WTC11 (cell line): ENCODE data around the gene CFAP68. TPM values are rescaled to one million over a fixed set of nuclear protein-coding genes. Genes with fewer than 3 reads are reported as not detected.
A peak's percentile ranks its signal among the peaks of the same experiment; 100 is the strongest.

ENCODE experiments used
- ATAC-seq: fragments of 200-7000 bp; cut with Tn5 transposase; 2 replicates; pipeline ENCODE4 v1.10.0; 2021; ENCODE audit warnings: mild to moderate bottlenecking, moderate library complexity
- CTCF ChIA-PET: fragments of 300-600 bp; sonication (Branson Sonifier 250); formaldehyde crosslinking; loops from one replicate; lab custom pipeline; 2021; ENCODE audit warnings: antibody characterized with exemption; lab: Charles Lee
- POLR2A ChIA-PET: fragments of 350-600 bp; sonication (Branson Sonifier 250); formaldehyde crosslinking; loops from one replicate; lab custom pipeline; 2021; ENCODE audit warnings: antibody characterized with exemption; lab: Charles Lee
- DNase-seq: peaks from one replicate; pipeline ENCODE4 v3.0.0; 2021; ENCODE audit warnings: low spot score
- H3K27ac Mint-ChIP-seq: 2 replicates; pipeline ENCODE4 v1.8.0; 2021; ENCODE audit warnings: mixed read lengths
- H3K27me3 Mint-ChIP-seq: 2 replicates; pipeline ENCODE4 v1.8.0; 2021; ENCODE audit warnings: low read depth, mild to moderate bottlenecking, moderate library complexity, mixed read lengths
- H3K36me3 Mint-ChIP-seq: 2 replicates; pipeline ENCODE4 v1.8.0; 2021; ENCODE audit warnings: mixed read lengths
- H3K4me1 Mint-ChIP-seq: 2 replicates; pipeline ENCODE4 v1.8.0; 2022; ENCODE audit warnings: mixed read lengths
- H3K4me3 Mint-ChIP-seq: 2 replicates; pipeline ENCODE4 v1.8.0; 2021; ENCODE audit warnings: mild to moderate bottlenecking, moderate library complexity, mixed read lengths
- H3K9me3 Mint-ChIP-seq: 2 replicates; pipeline ENCODE4 v1.8.0; 2021; ENCODE audit warnings: mixed read lengths
- ETV6 ChIP-seq: sonication (generic); formaldehyde crosslinking; IDR thresholded peaks from 2 replicates; pipeline ENCODE4 v1.8.1; 2022; ENCODE audit warnings: mild to moderate bottlenecking, missing genetic modification reagents
- FOXK1 ChIP-seq: sonication (generic); formaldehyde crosslinking; IDR thresholded peaks from 2 replicates; pipeline ENCODE4 v1.8.0; 2022; ENCODE audit warnings: mild to moderate bottlenecking, moderate library complexity, missing genetic modification reagents
- IRF2 ChIP-seq: sonication (generic); formaldehyde crosslinking; IDR thresholded peaks from 2 replicates; pipeline ENCODE4 v1.8.0; 2022; ENCODE audit warnings: low read depth, missing genetic modification reagents, borderline replicate concordance
- JAZF1 ChIP-seq: fragments of 250-450 bp; sonication (Bioruptor Pico); IDR thresholded peaks from 2 replicates; pipeline ENCODE4 v1.9.0; 2021; ENCODE audit warnings: moderate library complexity, mild to moderate bottlenecking, inconsistent platforms
- MXD4 ChIP-seq: fragments of 250-450 bp; sonication (Bioruptor Pico); IDR thresholded peaks from 2 replicates; pipeline ENCODE4 v1.8.0; 2021; ENCODE audit warnings: mild to moderate bottlenecking, moderate library complexity, borderline replicate concordance
- SMAD3 ChIP-seq: sonication (generic); formaldehyde crosslinking; IDR thresholded peaks from 2 replicates; pipeline ENCODE4 v1.8.0; 2022; ENCODE audit warnings: missing genetic modification reagents, mild to moderate bottlenecking, borderline replicate concordance
- TP53 ChIP-seq: sonication (generic); formaldehyde crosslinking; IDR thresholded peaks from 2 replicates; pipeline ENCODE4 v1.8.1; 2023; ENCODE audit warnings: mild to moderate bottlenecking, missing genetic modification reagents
- ZNF138 ChIP-seq: sonication (generic); formaldehyde crosslinking; conservative IDR thresholded peaks from 2 replicates; pipeline ENCODE4 v1.8.1; 2022; ENCODE audit warnings: mild to moderate bottlenecking, moderate library complexity, missing genetic modification reagents
- ZNF263 ChIP-seq: sonication (generic); formaldehyde crosslinking; IDR thresholded peaks from 2 replicates; pipeline ENCODE4 v1.8.1; 2022; ENCODE audit warnings: low read depth, mild to moderate bottlenecking, moderate library complexity, missing genetic modification reagents
- ZNF671 ChIP-seq: fragments of 250-450 bp; sonication (Bioruptor Pico); IDR thresholded peaks from 2 replicates; pipeline ENCODE4 v1.8.0; 2021; ENCODE audit warnings: mild to moderate bottlenecking
- total RNA-seq: library from RNA; stranded (reverse); gene quantifications from 3 replicates; pipeline ENCODE4 v1.2.3, GENCODE V29; 2021
- TF ChIP-seq, protein P1 (sequence below): sonication (generic); formaldehyde crosslinking; IDR thresholded peaks from 2 replicates; pipeline ENCODE4 v1.8.1; 2022; ENCODE audit warnings: low read depth, mild to moderate bottlenecking, moderate library complexity, missing genetic modification reagents, borderline replicate concordance
- TF ChIP-seq, protein P2 (sequence below): sonication (generic); formaldehyde crosslinking; IDR thresholded peaks from 2 replicates; pipeline ENCODE4 v1.8.1; 2023; ENCODE audit warnings: mild to moderate bottlenecking, missing genetic modification reagents
- TF ChIP-seq, protein P3 (sequence below): sonication (generic); formaldehyde crosslinking; IDR thresholded peaks from 2 replicates; pipeline ENCODE4 v1.8.1; 2022; ENCODE audit warnings: low read depth, missing genetic modification reagents, borderline replicate concordance
- TF ChIP-seq, protein P4 (sequence below): fragments of 250-450 bp; sonication (Bioruptor Pico); conservative IDR thresholded peaks from 2 replicates; pipeline ENCODE4 v1.9.0; 2021; ENCODE audit warnings: mild to moderate bottlenecking
- TF ChIP-seq, protein P5 (sequence below): fragments of 200-600 bp; IDR thresholded peaks from 2 replicates; pipeline ENCODE4 v1.8.0; 2022; ENCODE audit warnings: antibody characterized with exemption
- TF ChIP-seq, protein P6 (sequence below): fragments of 250-450 bp; sonication (Bioruptor Pico); IDR thresholded peaks from 2 replicates; pipeline ENCODE4 v1.9.0; 2021; ENCODE audit warnings: mild to moderate bottlenecking, borderline replicate concordance

CFAP68 gene
- total RNA-seq, 1 experiment from 2014 or later = 18.7 TPM

DNA sequence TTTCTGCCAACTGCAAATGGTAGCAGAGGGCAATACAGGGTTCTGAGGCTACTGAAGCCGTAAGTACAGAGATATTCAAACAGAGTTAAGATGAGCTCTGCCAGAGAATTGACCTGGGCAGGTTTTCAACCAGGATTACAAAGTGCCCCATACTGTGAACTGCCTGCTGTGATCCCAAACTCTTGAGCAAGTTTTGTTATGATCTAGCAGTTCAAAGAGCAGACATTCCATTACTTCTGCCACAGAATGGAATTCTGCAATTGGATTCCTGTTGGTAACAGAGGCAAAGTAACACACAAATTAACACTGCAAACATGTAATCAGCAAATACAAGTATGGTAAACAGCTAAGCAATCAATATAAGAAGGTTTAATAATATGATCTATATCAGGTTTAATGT is 39.2 kb upstream of the CFAP68 start (continued):
- TF ChIP-seq SMAD3 (CRISPR knock-in tag) (no peak), MXD4 (CRISPR knock-in tag) (no peak), ZNF671 (CRISPR knock-in tag) (no peak), ZNF263 (CRISPR knock-in tag) (no peak)
- TF ChIP-seq, protein P1, sequence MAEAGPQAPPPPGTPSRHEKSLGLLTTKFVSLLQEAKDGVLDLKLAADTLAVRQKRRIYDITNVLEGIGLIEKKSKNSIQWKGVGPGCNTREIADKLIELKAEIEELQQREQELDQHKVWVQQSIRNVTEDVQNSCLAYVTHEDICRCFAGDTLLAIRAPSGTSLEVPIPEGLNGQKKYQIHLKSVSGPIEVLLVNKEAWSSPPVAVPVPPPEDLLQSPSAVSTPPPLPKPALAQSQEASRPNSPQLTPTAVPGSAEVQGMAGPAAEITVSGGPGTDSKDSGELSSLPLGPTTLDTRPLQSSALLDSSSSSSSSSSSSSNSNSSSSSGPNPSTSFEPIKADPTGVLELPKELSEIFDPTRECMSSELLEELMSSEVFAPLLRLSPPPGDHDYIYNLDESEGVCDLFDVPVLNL (CRISPR knock-in tag) = no peak
- TF ChIP-seq, protein P2, sequence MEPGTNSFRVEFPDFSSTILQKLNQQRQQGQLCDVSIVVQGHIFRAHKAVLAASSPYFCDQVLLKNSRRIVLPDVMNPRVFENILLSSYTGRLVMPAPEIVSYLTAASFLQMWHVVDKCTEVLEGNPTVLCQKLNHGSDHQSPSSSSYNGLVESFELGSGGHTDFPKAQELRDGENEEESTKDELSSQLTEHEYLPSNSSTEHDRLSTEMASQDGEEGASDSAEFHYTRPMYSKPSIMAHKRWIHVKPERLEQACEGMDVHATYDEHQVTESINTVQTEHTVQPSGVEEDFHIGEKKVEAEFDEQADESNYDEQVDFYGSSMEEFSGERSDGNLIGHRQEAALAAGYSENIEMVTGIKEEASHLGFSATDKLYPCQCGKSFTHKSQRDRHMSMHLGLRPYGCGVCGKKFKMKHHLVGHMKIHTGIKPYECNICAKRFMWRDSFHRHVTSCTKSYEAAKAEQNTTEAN (CRISPR knock-in tag) = no peak
- TF ChIP-seq, protein P3, sequence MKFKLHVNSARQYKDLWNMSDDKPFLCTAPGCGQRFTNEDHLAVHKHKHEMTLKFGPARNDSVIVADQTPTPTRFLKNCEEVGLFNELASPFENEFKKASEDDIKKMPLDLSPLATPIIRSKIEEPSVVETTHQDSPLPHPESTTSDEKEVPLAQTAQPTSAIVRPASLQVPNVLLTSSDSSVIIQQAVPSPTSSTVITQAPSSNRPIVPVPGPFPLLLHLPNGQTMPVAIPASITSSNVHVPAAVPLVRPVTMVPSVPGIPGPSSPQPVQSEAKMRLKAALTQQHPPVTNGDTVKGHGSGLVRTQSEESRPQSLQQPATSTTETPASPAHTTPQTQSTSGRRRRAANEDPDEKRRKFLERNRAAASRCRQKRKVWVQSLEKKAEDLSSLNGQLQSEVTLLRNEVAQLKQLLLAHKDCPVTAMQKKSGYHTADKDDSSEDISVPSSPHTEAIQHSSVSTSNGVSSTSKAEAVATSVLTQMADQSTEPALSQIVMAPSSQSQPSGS (CRISPR knock-in tag) = no peak

DNA sequence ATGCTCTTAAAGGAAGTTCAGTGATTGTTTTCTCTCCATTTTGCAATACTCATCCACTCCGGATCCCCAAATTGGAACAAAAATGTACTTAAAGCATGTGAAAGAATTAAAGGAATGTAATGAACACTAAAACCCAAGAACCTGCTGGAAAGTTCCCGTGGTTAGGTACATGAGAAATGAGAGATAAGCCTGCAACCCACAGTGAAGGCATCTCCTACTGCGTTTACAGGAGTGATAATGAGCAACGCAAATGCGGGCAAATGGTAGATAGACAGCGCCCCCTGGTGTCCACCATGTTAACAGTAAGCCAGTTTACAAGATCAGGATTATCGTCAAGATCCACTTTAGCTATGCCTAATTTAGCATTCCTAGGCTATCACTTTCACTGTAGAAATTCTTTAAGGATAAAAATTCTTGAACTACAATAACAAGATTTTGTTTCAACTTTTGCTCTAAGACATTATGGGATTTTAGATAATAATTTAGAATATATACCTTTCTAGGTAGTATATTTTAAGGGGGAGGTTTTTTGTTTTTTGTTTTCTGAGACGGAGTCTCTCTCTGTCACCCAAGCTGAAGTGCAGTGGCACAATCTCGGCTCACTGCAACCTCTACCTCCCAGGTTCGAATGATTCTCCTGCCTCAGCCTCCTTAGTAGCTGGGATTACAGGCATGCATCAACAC is 37.8 kb upstream of the CFAP68 start:
- peaks cover 3% of the 10 kb centered on the region; the same call in 1 of the 2 replicates for H3K36me3 Mint-ChIP-seq
- DNase-seq (peak; percentile 92), ATAC-seq (peak; percentile 91)
- no peak overlapping the region for H3K27ac Mint-ChIP-seq
- CTCF ChIA-PET = interaction anchor here (0.6 to 2.7 kb wide), 32 partner anchors 8 to 387 kb away, joined by 3 to 18 read pairs (median 4); partner anchors contain the start of genes ALG9 and PPP2R1B
- H3K27me3 Mint-ChIP-seq = no peaks in the 10 kb centered on the region
- no peaks in the 10 kb centered on the region for H3K9me3 Mint-ChIP-seq
- TF ChIP-seq, protein P4, sequence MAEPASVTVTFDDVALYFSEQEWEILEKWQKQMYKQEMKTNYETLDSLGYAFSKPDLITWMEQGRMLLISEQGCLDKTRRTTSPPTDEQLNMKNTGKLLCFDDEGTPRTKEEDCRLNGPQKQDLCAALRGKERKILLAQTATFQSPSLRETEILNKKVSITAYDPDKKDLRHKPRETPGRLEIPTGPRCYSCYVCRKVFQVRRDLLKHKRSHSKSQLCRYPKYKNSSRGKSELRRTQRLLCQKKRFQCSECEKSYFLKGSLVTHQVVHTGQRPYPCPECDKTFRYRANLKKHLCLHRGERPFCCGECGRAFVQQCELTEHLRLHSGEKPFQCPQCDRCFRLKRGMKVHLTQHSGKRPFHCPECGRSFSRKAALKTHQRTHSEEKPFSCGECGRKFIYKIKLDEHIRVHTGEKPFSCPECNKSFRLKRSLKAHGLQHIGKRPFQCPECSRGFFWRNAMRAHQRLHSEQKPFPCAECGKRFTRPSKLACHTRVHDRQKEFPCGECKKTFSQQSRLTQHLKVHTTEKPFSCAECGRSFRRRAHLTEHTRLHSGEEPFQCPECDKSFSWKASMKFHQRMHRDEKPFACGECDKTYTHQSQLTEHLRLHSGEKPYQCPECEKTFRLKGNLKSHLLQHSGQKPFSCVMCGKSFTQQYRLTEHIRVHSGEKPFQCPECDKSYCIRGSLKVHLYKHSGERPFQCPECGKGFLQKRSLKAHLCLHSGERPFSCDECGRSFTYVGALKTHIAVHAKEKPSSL (CRISPR knock-in tag) = no peak
- TF ChIP-seq, protein P5, sequence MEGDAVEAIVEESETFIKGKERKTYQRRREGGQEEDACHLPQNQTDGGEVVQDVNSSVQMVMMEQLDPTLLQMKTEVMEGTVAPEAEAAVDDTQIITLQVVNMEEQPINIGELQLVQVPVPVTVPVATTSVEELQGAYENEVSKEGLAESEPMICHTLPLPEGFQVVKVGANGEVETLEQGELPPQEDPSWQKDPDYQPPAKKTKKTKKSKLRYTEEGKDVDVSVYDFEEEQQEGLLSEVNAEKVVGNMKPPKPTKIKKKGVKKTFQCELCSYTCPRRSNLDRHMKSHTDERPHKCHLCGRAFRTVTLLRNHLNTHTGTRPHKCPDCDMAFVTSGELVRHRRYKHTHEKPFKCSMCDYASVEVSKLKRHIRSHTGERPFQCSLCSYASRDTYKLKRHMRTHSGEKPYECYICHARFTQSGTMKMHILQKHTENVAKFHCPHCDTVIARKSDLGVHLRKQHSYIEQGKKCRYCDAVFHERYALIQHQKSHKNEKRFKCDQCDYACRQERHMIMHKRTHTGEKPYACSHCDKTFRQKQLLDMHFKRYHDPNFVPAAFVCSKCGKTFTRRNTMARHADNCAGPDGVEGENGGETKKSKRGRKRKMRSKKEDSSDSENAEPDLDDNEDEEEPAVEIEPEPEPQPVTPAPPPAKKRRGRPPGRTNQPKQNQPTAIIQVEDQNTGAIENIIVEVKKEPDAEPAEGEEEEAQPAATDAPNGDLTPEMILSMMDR = peak; percentile 94
- no peak for TF ChIP-seq IRF2 (CRISPR knock-in tag)
- TF ChIP-seq ZNF138 (CRISPR knock-in tag) = no peak
- no peak for TF ChIP-seq SMAD3 (CRISPR knock-in tag)
- TF ChIP-seq ETV6 = no peak
- H3K4me1 Mint-ChIP-seq = peaks cover 20% of the 10 kb centered on the region
- POLR2A ChIA-PET = interaction anchor here (1.4 kb wide), 1 partner anchor 75 kb away, joined by 3 read pairs; the partner anchor contains the start of gene PPP2R1B
- H3K4me3 Mint-ChIP-seq = no peak overlapping the region

DNA sequence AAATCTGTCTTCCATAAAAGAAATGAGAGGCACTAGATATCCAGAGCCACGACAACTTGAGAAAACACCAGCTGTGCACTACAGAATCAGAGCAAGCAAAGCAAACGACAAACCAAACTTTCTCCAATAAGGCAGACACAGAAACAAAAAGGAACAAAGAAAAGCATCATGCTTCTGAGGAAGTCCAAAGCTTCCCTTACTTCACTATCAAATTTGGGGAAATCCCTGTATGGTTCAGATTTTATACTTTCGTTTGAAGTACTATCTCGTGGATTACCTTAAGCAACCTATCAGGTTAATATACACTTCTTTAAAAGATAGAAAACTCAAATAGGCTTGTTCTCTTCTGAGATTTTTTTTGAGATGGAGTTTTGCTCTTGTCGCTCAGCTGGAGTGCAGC is 35.7 kb upstream of the CFAP68 start:
- H3K4me3 Mint-ChIP-seq = no peak overlapping the region
- CTCF ChIA-PET = interaction anchor here (1.0 to 2.7 kb wide), 2 partner anchors 28 to 47 kb away, joined by 3 to 18 read pairs; partner anchors contain the start of gene ALG9
- H3K36me3 Mint-ChIP-seq = peaks cover 3% of the 10 kb centered on the region; the same call in 1 of the 2 replicates
- peaks cover 27% of the 10 kb centered on the region for H3K4me1 Mint-ChIP-seq
- H3K27me3 Mint-ChIP-seq = no peaks in the 10 kb centered on the region
- DNase-seq = no peak
- POLR2A ChIA-PET = no interaction called here
- H3K27ac Mint-ChIP-seq = no peak overlapping the region
- H3K9me3 Mint-ChIP-seq = no peaks in the 10 kb centered on the region
- ATAC-seq = no peak
- TF ChIP-seq TP53 (CRISPR knock-in tag) = no peak
- TF ChIP-seq FOXK1 = no peak
- no peak for TF ChIP-seq JAZF1 (CRISPR knock-in tag)
- TF ChIP-seq, protein P6, sequence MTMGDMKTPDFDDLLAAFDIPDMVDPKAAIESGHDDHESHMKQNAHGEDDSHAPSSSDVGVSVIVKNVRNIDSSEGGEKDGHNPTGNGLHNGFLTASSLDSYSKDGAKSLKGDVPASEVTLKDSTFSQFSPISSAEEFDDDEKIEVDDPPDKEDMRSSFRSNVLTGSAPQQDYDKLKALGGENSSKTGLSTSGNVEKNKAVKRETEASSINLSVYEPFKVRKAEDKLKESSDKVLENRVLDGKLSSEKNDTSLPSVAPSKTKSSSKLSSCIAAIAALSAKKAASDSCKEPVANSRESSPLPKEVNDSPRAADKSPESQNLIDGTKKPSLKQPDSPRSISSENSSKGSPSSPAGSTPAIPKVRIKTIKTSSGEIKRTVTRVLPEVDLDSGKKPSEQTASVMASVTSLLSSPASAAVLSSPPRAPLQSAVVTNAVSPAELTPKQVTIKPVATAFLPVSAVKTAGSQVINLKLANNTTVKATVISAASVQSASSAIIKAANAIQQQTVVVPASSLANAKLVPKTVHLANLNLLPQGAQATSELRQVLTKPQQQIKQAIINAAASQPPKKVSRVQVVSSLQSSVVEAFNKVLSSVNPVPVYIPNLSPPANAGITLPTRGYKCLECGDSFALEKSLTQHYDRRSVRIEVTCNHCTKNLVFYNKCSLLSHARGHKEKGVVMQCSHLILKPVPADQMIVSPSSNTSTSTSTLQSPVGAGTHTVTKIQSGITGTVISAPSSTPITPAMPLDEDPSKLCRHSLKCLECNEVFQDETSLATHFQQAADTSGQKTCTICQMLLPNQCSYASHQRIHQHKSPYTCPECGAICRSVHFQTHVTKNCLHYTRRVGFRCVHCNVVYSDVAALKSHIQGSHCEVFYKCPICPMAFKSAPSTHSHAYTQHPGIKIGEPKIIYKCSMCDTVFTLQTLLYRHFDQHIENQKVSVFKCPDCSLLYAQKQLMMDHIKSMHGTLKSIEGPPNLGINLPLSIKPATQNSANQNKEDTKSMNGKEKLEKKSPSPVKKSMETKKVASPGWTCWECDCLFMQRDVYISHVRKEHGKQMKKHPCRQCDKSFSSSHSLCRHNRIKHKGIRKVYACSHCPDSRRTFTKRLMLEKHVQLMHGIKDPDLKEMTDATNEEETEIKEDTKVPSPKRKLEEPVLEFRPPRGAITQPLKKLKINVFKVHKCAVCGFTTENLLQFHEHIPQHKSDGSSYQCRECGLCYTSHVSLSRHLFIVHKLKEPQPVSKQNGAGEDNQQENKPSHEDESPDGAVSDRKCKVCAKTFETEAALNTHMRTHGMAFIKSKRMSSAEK (CRISPR knock-in tag) = no peak
